Activated naive CD4-positive, alpha-beta T cell treated with anti-CD3 and anti-CD28 coated beads for 36 hours (primary cell): ENCODE data around the gene KIF11. TPM values are rescaled to one million over a fixed set of nuclear protein-coding genes. Genes with fewer than 3 reads are reported as not detected.
A peak's percentile ranks its signal among the peaks of the same experiment; 100 is the strongest.
"Not testable (repeated sequence)": the region's sequence is repeated elsewhere in the genome, so short reads cannot be mapped to it uniquely, and the experiment has no call there.

Source experiments
- CTCF ChIA-PET: fragments of 350-600 bp; sonication (Branson Sonifier 250); formaldehyde crosslinking; loops from one replicate; lab custom pipeline; 2021; ENCODE audit warnings: antibody characterized with exemption; lab: Charles Lee
- DNase-seq: peaks from one replicate; pipeline ENCODE4 v3.0.0-alpha.2; 2020
- H3K27ac Mint-ChIP-seq: one replicate; pipeline ENCODE4 v1.8.0; 2021; ENCODE audit warnings: mild to moderate bottlenecking, mixed read lengths
- H3K27me3 Mint-ChIP-seq: one replicate; pipeline ENCODE4 v1.8.0; 2021; ENCODE audit warnings: low read depth, mixed read lengths
- H3K36me3 Mint-ChIP-seq: one replicate; pipeline ENCODE4 v1.8.0; 2021; ENCODE audit warnings: low read depth, mixed read lengths
- H3K4me1 Mint-ChIP-seq: one replicate; pipeline ENCODE4 v1.8.0; 2021; ENCODE audit warnings: low read depth, mixed read lengths
- H3K4me3 Mint-ChIP-seq: one replicate; pipeline ENCODE4 v1.8.0; 2021; ENCODE audit warnings: mild to moderate bottlenecking, moderate library complexity, mixed read lengths
- H3K9me3 Mint-ChIP-seq: one replicate; pipeline ENCODE4 v1.8.0; 2021; ENCODE audit warnings: mixed read lengths
- intact Hi-C: fragments of 100-400 bp; cut with micrococcal nuclease; formaldehyde crosslinking; loops from one replicate; pipeline ENCODE4 v1.15.1; 2023
- total RNA-seq, 2 experiments: library from RNA; stranded (reverse); gene quantifications; one replicate each; pipeline ENCODE4 v1.2.3, GENCODE V29; 2021

KIF11 gene
- total RNA-seq, 2 experiments from 2014 or later, result 43.2 to 43.4 TPM

DNA sequence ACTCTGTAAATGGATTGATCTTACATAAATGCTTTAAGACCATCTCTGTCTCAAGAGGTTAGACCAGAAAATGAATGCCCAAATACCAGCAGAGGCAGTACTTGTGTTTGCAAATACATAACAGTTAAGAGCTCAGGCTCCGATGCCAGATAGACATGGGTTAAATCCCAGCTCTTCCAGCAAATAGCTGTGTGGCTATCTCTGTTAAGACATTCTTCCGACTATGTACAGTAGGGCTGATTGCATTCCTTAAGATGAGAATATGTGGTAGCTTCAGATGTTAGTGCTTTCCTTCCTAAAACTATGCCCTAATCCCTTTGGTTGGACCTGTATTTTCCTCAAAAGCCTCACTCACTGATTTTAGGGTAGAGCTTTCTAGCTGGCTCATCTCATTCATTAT, 21.3 kb upstream of the KIF11 start:
- DNase-seq, result no peak
- H3K9me3 Mint-ChIP-seq, result no peaks in the 10 kb centered on the region
- no peak overlapping the region for H3K4me3 Mint-ChIP-seq
- no peaks in the 10 kb centered on the region for H3K27me3 Mint-ChIP-seq
- peaks cover 47% of the 10 kb centered on the region for H3K4me1 Mint-ChIP-seq
- no peak overlapping the region for H3K27ac Mint-ChIP-seq
- H3K36me3 Mint-ChIP-seq, result peaks cover 6% of the 10 kb centered on the region
- intact Hi-C loops, result loop anchor here (5.0 kb wide), 1 partner anchor 774 kb away; the partner anchor contains the start of gene TNKS2
- CTCF ChIA-PET, result interaction anchor here (0.5 to 4.7 kb wide), 4 partner anchors 19 to 501 kb away, joined by 4 to 55 read pairs (median 5); no protein-coding TSS in a partner anchor

DNA sequence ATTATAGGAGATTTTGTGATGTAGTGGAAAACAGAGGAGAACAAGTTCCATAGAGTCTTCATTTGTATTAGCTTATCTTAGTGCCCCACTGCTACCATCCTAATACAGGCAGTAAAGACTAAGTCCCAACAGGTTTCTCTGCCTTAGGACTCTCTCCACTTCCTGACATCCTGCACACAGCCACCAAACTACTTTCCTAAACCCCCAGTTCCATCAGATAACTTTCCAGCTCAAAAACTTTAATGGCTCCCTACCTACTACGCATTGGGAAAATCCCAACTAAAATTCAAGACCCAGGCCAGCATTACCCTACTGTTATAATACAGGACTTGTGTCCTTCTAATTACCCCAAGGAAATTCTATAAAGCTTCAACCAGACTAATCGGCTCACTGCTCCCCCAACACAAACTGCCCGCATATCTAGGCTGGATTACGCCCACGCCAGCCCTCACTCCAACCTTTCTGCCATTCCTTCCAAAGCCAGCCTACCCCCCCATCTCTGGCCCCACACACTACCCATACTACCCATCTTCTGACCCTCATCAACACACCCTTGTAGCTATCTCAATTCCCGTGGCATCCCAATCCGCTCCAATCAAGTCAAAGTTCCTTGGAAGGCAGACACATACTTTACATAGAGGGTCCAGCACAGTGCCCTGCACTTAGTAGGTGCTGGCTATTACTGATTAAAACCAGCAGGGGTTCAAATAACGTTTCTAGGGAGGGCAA, 20.4 kb upstream of the KIF11 start:
- intact Hi-C loops, result loop anchor here (5.0 kb wide), 1 partner anchor 775 kb away; the partner anchor contains the start of gene TNKS2
- peak; percentile 4 for DNase-seq
- H3K9me3 Mint-ChIP-seq, result no peaks in the 10 kb centered on the region
- no peaks in the 10 kb centered on the region for H3K27me3 Mint-ChIP-seq
- CTCF ChIA-PET, result interaction anchor here (0.6 to 4.7 kb wide), 8 partner anchors 18 to 272 kb away, joined by 3 to 55 read pairs (median 5); no protein-coding TSS in a partner anchor
- peaks cover 6% of the 10 kb centered on the region for H3K36me3 Mint-ChIP-seq
- peak overlapping the region; percentile 81 for H3K4me3 Mint-ChIP-seq
- H3K27ac Mint-ChIP-seq, result no peak overlapping the region
- peaks cover 42% of the 10 kb centered on the region for H3K4me1 Mint-ChIP-seq

DNA sequence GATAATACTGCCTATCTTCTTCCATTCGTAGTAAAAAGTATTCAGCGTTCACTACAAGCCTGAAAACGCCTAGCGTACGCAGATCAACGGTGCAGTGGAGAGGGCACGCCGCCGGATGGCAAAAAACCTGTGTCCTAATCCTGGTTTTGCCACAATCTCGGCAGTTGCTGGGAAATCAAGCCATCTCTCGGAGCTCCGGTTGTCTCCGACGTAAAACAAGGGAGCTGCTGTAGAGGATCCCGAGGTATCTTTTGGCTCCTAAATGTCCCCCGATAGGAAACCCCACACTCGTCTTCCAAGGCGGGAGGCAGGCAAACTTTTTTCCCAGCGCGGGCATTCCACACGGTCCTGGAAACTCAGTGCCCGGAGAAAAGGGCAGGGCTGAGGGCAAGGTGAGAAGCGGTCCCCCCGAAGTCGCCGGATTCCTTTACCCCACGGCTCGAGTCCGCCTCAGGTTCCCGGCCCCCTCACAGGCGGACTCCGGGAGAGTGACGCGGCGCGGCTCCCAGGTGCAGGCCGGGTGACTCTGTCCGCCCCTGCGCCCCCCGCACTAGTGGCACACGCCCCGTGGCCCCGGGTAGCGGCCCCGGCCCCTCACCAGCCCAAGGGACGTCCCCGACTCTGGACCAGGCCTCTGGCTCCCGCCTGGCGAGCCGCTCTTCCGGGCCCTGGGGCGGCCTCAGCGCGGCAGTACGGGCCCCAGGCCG, 19.7 kb upstream of the KIF11 start:
- peak; percentile 68 for DNase-seq
- intact Hi-C loops, result loop anchor here (5.0 kb wide), 1 partner anchor 776 kb away; the partner anchor contains the start of gene TNKS2
- peak overlapping the region; percentile 81 for H3K4me3 Mint-ChIP-seq
- peaks cover 36% of the 10 kb centered on the region for H3K4me1 Mint-ChIP-seq
- H3K36me3 Mint-ChIP-seq, result peaks cover 6% of the 10 kb centered on the region
- peak overlapping the region; percentile 51 for H3K27ac Mint-ChIP-seq
- CTCF ChIA-PET, result interaction anchor here (0.7 to 4.7 kb wide), 8 partner anchors 9 to 62 kb away, joined by 3 to 55 read pairs (median 8); no protein-coding TSS in a partner anchor
- H3K9me3 Mint-ChIP-seq, result no peaks in the 10 kb centered on the region
- no peaks in the 10 kb centered on the region for H3K27me3 Mint-ChIP-seq

DNA sequence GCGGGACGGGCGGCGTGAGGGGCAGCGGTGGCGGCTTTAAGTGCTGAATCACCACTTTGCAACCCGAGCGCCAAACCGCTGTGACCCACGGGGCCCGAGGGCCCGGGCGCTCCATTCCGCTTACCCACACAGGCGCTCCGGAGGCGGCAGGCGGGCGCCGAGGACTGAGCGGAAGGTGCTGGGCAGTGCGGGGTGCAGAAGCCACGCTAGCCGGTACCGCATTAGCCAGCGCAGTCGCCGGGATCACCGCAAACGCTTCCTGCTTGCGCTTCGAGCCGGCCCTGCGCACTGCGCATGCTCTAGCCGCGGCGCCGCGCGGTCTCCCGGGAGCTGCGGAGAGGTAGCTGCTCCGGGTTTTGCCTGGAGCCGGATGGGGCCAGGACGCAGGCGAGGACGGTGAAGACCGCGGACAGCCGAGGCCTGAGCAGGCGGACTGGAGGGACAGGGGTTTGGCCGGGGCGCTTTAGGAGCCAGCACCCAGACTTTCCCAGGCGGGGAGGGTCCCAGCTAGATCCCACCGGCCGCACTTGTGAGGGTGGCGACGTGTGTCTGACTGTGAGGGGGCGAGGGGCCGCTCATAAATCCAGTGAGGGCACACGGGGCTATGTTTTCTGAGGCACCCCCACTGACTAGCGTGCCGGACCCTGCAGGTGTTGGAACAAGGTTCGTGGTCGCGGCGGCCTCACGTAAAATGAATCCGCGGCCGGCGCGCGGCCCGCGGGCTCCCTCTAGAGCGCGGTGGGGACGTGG, 19.0 kb upstream of the KIF11 start, which contains the start of gene IDE:
Gene IDE, minus strand, starts transcription at position 296 of the 750 bp plus-strand sequence. Its CDS starts 74 bp downstream, at position 222.
- H3K9me3 Mint-ChIP-seq, result no peaks in the 10 kb centered on the region
- intact Hi-C loops, result loop anchor here (1.0 to 5.0 kb wide), 6 partner anchors 17 to 777 kb away; partner anchors contain the start of gene TNKS2
- peak within 1 kb of the TSS; percentile 81 for H3K4me3 Mint-ChIP-seq
- peak; percentile 88 for DNase-seq
- CTCF ChIA-PET, result interaction anchor here (0.7 to 4.7 kb wide), 11 partner anchors 9 to 107 kb away, joined by 3 to 55 read pairs (median 3); no protein-coding TSS in a partner anchor
- peaks cover 34% of the 10 kb centered on the region for H3K4me1 Mint-ChIP-seq
- no peaks in the 10 kb centered on the region for H3K27me3 Mint-ChIP-seq
- H3K36me3 Mint-ChIP-seq, result peaks cover 5% of the 10 kb centered on the region
- H3K27ac Mint-ChIP-seq, result peak within 1 kb of the TSS; percentile 85

DNA sequence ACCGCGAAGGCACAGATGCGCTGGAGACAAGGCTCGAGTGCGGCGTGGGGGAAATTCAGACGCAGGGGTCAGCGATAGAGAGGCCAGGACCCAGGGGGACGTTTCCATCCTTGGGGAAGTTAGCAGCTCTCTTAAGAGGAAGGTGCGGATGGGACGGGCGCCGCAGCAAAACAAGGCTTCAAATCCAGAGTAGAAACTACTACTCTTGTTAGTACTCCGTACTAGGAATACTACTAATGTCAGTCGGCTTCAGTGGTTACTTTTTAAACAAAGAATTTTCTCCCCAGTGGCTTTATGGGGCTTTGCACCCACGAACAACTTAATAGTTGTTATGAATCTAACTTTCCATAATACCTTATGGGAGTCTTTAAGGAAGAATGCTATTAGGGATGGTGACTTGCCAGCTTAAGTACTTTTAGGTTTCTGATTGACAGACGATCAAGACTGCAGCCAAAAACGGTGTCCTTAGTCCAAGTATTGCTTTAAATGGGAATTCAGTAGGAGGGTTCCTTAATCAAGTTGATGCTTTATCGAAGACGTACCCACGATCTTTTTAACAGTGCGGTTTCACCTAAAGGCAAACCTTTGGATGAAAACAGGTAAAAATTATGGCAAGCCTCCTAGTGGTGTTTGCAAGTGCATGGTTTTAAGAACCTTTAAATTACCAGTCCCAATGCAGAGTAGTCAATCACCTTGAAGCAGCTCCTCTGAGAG, 18.2 kb upstream of the KIF11 start:
- peak overlapping the region; percentile 85 for H3K27ac Mint-ChIP-seq
- no peaks in the 10 kb centered on the region for H3K27me3 Mint-ChIP-seq
- H3K9me3 Mint-ChIP-seq, result no peaks in the 10 kb centered on the region
- CTCF ChIA-PET, result interaction anchor here (0.5 to 4.7 kb wide), 10 partner anchors 10 to 369 kb away, joined by 3 to 55 read pairs (median 4); no protein-coding TSS in a partner anchor
- intact Hi-C loops, result loop anchor here (1.0 to 5.0 kb wide), 6 partner anchors 17 to 777 kb away; partner anchors contain the start of gene TNKS2
- no peak for DNase-seq
- peak overlapping the region; percentile 81 for H3K4me3 Mint-ChIP-seq
- no peaks in the 10 kb centered on the region for H3K36me3 Mint-ChIP-seq
- H3K4me1 Mint-ChIP-seq, result peaks cover 28% of the 10 kb centered on the region

DNA sequence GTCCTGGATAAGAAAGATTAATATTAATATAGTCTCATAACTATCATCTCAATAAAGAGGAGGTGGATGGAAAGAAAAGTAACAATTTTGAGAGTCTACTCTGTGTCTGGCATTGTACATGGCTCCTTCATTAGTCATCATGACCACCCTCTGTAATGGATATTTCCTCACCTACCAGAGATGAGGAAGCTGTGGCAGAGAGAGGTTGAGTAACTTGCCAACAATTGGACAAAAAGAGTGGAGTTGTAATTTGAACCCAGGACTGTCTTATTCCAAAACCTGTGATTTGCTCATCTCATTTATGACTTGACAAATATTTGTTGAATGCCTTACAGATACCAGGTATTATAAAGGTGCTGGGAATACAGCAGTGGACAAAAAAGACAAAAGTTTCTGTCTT, 17.0 kb upstream of the KIF11 start:
- intact Hi-C loops, result loop anchor here (2.0 kb wide), 1 partner anchor 333 kb away; no protein-coding TSS in a partner anchor
- H3K36me3 Mint-ChIP-seq, result no peaks in the 10 kb centered on the region
- CTCF ChIA-PET, result interaction anchor here (0.6 to 4.7 kb wide), 3 partner anchors 28 to 166 kb away, joined by 3 to 55 read pairs (median 5); no protein-coding TSS in a partner anchor
- no peaks in the 10 kb centered on the region for H3K27me3 Mint-ChIP-seq
- peaks cover 26% of the 10 kb centered on the region for H3K4me1 Mint-ChIP-seq
- H3K9me3 Mint-ChIP-seq, result no peaks in the 10 kb centered on the region
- H3K27ac Mint-ChIP-seq, result no peak overlapping the region
- no peak overlapping the region for H3K4me3 Mint-ChIP-seq
- DNase-seq, result no peak

DNA sequence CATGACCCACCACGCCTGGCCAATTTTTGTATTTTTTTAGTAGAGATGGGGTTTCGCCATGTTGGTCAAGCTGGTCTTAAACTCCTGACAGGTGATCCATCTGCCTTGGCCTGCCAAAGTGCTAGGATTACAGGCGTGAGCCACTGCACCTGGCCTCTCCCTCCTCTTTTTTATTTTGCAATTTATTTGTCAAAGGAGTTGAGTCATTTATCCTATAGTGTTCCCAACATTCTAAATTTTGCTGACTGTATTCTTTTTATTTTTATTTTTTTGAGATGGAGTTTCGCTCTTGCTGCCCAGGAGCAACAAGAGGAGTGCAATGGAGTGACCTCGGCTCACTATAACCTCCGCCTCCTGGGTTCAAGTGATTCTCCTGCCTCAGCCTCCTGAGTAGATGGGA, 10.6 kb upstream of the KIF11 start:
- intact Hi-C loops, H3K9me3 Mint-ChIP-seq, H3K27ac Mint-ChIP-seq, H3K4me3 Mint-ChIP-seq, H3K36me3 Mint-ChIP-seq, H3K4me1 Mint-ChIP-seq, DNase-seq, H3K27me3 Mint-ChIP-seq: not testable (repeated sequence)
- CTCF ChIA-PET, result interaction anchor here (1.5 kb wide), 1 partner anchor 65 kb away, joined by 4 read pairs; no protein-coding TSS in a partner anchor

DNA sequence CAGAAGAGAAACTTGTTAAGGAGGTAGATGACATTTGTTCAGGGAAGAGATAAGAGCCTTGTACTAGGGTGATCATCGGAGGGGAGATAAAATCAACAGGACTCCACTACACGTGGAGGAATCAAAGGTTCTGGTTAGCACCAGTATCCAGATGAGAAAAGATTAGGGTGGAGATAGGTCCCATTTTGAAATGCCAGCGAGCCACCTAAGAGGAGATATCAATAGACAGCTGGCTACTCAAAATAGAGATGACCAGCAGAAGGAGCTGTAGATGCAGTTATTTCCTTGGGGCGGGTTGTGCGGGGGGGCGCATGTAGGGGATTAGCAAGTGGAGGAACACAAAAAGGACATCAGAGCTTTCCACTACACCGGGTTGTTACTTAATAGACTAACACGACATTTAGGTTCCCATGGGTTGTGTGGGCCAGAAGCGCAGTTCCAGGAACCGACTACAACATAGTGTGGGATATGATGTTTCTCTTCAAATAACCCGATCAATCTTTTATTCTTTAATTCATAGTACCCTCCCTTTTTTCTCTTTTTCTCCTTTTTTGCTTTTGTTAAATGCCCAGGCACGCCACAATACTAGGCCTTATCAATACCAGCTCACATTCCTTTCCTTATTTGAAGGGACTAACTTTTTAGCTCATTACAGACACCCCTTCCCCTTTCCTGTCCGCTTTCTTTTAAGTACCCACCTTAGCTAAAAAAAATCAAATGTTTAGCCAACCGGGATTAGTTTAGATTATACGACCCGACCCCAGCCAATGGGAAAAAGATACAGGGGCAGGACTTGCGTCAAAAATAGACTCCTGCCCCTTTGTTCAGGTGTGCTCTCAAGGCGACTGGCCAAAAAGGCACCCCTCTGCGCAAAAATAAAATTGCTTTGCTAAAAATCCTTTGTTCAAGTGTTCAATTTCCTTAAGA, 2.0 kb upstream of the KIF11 start:
- H3K4me1 Mint-ChIP-seq, result peaks cover 18% of the 10 kb centered on the region
- H3K9me3 Mint-ChIP-seq, result no peaks in the 10 kb centered on the region
- intact Hi-C loops, result loop anchor here (1.0 to 5.0 kb wide), 10 partner anchors 17 to 1369 kb away; partner anchors contain the start of genes BTAF1, CPEB3, FRA10AC1 and HECTD2
- H3K27me3 Mint-ChIP-seq, result no peaks in the 10 kb centered on the region
- peak; percentile 18 for DNase-seq
- CTCF ChIA-PET, result interaction anchor here (1.1 to 1.6 kb wide), 3 partner anchors 17 to 74 kb away, joined by 5 to 12 read pairs (median 5); partner anchors contain the start of gene IDE
- H3K4me3 Mint-ChIP-seq, result peak overlapping the region; percentile 95
- H3K27ac Mint-ChIP-seq, result peak overlapping the region; percentile 99
- peaks cover 12% of the 10 kb centered on the region for H3K36me3 Mint-ChIP-seq

DNA sequence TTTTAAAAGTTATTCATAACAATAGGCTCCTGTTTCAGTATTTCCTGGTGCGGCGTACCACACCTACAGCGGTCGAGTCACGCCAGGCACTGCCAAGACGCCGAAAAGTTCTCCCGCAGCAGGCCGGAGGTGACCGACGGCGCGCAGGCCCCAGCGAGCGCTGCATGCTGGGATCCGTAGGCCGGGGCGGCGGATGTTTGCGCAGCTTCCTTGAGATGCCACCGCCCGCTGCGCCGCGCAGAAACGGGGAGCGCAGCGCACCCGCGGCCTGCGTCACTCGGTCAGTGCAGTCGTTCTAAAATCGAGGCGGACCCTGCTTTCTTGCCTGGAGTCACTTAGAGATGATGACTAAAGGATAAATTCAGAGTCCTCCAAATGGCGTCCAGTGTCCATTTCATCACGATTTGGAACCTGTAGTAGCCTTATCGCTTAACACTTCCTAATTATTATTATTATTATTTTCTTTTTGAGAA, 1.3 kb upstream of the KIF11 start:
- H3K9me3 Mint-ChIP-seq, result no peaks in the 10 kb centered on the region
- peaks cover 12% of the 10 kb centered on the region for H3K36me3 Mint-ChIP-seq
- peaks cover 20% of the 10 kb centered on the region for H3K4me1 Mint-ChIP-seq
- intact Hi-C loops, result loop anchor here (1.0 to 5.0 kb wide), 12 partner anchors 17 to 1369 kb away; partner anchors contain the start of genes BTAF1, CEP55, CPEB3 and FRA10AC1
- H3K4me3 Mint-ChIP-seq, result peak overlapping the region; percentile 95
- no peaks in the 10 kb centered on the region for H3K27me3 Mint-ChIP-seq
- H3K27ac Mint-ChIP-seq, result peak overlapping the region; percentile 99
- CTCF ChIA-PET, result interaction anchor here (1.5 to 1.6 kb wide), 2 partner anchors 18 to 74 kb away, joined by 5 to 12 read pairs; partner anchors contain the start of gene IDE
- peak; percentile 94 for DNase-seq
